Stimulated activated naive CD8-positive, alpha-beta T cell treated with anti-CD3 and anti-CD28 coated beads, Interleukin-15, amount 100 ng/mL, for 72 hours (primary cell): Measurements from ENCODE around the gene GMPR2.
A peak's percentile ranks its signal among the peaks of the same experiment; 100 is the strongest.
"Not testable (repeated sequence)": the region's sequence is repeated elsewhere in the genome, so short reads cannot be mapped to it uniquely, and the experiment has no call there.

Experiments
- ATAC-seq: fragments of 150-1000 bp; cut with Tn5 transposase; 2 replicates; pipeline ENCODE4 v1.10.0; 2021; ENCODE audit warnings: mild to moderate bottlenecking, moderate library complexity
- DNase-seq, 2 donors: peaks; one replicate each; pipeline ENCODE4 v3.0.0; 2021 to 2022
- H3K27ac Mint-ChIP-seq, 2 donors: one replicate each; pipeline ENCODE4 v1.8.0; 2022; ENCODE audit warnings: mild to moderate bottlenecking in 2 of 2, mixed read lengths in 2 of 2, moderate library complexity in 2 of 2
- H3K27me3 Mint-ChIP-seq: one replicate; pipeline ENCODE4 v1.8.0; 2022; ENCODE audit warnings: mixed read lengths
- H3K4me1 Mint-ChIP-seq: one replicate; pipeline ENCODE4 v1.8.0; 2022; ENCODE audit warnings: mild to moderate bottlenecking, mixed read lengths
- H3K4me3 Mint-ChIP-seq, 2 donors: one replicate each; pipeline ENCODE4 v1.8.0; 2022; ENCODE audit warnings: mild to moderate bottlenecking in 2 of 2, mixed read lengths in 2 of 2, moderate library complexity in 1 of 2
- H3K9me3 Mint-ChIP-seq, 2 donors: one replicate each; pipeline ENCODE4 v1.8.0; 2022; ENCODE audit warnings: mixed read lengths in 2 of 2

Gene GMPR2

DNA sequence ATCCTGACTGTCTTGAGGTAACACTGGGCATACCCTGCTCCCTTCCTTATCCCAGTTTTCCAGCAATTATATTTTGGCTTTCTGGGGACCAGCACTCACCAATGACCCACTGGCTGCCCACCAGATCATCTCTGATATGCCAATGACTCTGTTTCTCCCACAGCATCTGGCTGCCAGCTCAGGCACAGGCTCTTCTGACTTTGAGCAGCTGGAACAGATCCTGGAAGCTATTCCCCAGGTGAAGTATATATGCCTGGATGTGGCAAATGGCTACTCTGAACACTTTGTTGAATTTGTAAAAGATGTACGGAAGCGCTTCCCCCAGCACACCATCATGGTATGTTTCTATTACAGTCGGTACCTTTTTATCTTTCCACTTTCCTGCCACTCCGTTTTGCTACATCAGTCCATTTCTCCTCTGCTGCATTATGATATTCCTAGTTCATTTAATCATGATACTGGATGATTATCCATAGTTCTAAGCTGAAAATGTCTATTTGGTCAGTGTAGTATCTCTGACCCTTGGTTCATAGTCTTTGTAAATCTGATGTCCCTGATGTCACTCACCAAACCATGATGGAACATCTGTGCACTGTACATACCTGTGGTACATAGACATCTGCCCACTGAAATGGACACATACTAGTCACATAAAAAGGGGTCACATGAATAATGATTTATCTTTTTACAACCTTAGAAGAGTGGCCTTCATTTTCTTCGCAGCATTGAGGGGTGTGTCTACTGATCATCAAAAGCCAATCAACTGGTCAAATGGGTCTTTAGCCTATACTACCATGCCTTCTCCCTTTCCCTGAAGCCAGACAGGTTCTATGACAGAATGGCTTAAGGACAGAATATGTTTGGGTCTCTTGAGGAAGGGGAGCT, 3.3 kb downstream of the GMPR2 start:
- Mint-ChIP-seq H3K4me3 (no peak overlapping the region), H3K9me3 (no peaks in the 10 kb centered on the region), H3K27me3 (no peaks in the 10 kb centered on the region), H3K27ac (peak overlapping the region in 1 of 2 donors; percentile 77), H3K4me1 (peaks cover 77% of the 10 kb centered on the region)
- DNase-seq (no peak), ATAC-seq (no peak)

- Mint-ChIP-seq H3K9me3 (no peaks in the 10 kb centered on the region), H3K4me3 (no peak overlapping the region), H3K27ac (peak overlapping the region in 1 of 2 donors; percentile 22), H3K4me1 (peaks cover 79% of the 10 kb centered on the region), H3K27me3 (no peaks in the 10 kb centered on the region)
- ATAC-seq (no peak), DNase-seq (no peak)
Observed at GRCh38 chr14:24236689-24237462, 4.1 kb downstream of the GMPR2 start.

DNA sequence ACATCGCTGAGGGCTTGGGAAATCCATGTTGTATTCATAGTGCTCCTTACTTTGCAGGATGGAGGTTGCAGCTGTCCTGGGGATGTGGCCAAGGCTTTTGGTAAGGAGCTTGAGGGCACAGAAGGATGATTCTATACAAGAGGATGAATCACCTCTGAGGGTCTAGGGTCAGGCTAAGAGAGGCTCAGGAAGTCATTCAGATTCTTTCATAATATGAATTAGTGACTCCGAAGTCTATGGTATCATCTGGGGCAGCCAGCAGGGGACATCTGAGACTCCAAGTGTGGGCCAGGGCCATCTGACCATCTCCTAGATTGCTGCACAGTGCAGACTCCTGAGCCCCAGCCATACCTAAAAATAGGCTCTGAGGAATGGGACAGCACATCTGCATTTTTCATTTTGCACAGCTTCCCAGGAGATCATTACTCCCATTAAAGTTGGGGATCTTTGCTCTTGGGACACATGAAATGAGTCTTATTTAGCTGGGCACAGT, 4.8 kb downstream of the GMPR2 start:
- H3K4me1 Mint-ChIP-seq, result peaks cover 83% of the 10 kb centered on the region
- peak overlapping the region in 1 of 2 donors; percentile 23 for H3K27ac Mint-ChIP-seq
- no peaks in the 10 kb centered on the region for H3K27me3 Mint-ChIP-seq
- DNase-seq (no peak), ATAC-seq (no peak)
- no peak overlapping the region for H3K4me3 Mint-ChIP-seq
- no peaks in the 10 kb centered on the region for H3K9me3 Mint-ChIP-seq

GRCh38 chr14:24238123-24238522, 5.4 kb downstream of the GMPR2 start:
- H3K27me3 Mint-ChIP-seq, result no peaks in the 10 kb centered on the region
- no peak for ATAC-seq
- DNase-seq, result no peak
- peaks cover 86% of the 10 kb centered on the region for H3K4me1 Mint-ChIP-seq
- H3K9me3 Mint-ChIP-seq, result no peaks in the 10 kb centered on the region
- no peak overlapping the region for H3K4me3 Mint-ChIP-seq
- no peak overlapping the region for H3K27ac Mint-ChIP-seq

DNA sequence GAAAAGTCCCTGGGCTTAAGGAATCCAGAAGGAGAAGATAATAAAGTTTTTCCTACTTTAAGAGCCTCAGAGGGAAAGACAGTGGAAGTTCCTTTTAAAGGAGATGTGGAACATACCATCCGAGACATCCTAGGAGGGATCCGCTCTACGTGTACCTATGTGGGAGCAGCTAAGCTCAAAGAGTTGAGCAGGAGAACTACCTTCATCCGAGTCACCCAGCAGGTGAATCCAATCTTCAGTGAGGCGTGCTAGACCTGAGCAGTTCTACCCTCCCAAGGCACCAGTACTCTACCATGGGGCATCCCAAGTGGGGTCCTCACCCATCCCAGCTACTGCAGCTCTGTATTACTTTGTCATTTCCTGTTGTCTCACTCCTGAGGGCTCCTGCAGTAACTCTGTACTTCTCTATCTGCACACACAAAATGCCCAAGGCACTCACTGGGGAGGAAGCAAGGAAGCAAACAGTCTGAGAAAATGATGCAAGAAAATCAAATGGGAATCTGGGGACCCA, 5.9 kb downstream of the GMPR2 start:
- no peaks in the 10 kb centered on the region for H3K27me3 Mint-ChIP-seq
- no peaks in the 10 kb centered on the region for H3K9me3 Mint-ChIP-seq
- no peak for DNase-seq
- H3K4me3 Mint-ChIP-seq, result no peak overlapping the region
- no peak for ATAC-seq
- H3K27ac Mint-ChIP-seq, result peak overlapping the region; percentile 37 to 64
- peaks cover 88% of the 10 kb centered on the region for H3K4me1 Mint-ChIP-seq

DNA sequence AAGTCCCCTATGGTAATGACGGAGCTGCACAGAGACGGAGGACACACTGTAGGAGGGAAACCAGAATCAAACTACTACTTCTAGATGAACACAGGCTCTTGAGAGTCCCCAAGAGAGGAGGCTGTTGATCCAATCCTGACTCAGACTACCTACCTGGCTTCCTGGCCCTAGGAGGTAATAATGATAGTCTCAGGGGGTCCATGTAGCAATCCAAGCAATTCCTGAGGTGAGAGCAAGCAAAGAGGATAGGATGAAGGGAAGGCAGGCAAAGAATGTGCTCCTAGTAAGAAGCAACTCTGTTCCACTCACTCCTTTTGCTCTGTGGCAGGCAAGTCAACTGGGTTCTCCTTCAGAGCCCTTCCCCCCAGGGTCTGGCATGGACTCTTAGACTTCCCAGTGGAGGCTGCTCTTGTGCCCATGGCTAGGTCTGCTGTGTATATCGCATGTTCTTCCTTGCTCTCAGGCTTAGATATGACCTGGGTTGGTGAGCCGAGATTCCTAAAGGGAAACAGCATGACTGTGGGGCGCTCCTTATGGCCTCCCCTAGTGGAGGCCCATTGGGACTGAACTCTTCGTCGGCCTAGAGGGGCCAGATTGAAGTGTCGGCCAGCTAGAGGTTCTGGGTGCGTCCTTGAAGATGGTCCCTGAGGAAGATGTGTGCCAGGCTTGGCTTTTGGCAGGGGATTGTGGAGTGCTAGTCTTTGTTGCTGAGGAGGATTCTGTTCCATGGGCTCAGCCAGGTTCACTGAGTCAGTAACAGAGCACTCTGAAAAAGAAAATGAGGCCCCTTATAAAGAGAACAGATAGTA, 7.6 kb downstream of the GMPR2 start:
- no peak for DNase-seq

DNA sequence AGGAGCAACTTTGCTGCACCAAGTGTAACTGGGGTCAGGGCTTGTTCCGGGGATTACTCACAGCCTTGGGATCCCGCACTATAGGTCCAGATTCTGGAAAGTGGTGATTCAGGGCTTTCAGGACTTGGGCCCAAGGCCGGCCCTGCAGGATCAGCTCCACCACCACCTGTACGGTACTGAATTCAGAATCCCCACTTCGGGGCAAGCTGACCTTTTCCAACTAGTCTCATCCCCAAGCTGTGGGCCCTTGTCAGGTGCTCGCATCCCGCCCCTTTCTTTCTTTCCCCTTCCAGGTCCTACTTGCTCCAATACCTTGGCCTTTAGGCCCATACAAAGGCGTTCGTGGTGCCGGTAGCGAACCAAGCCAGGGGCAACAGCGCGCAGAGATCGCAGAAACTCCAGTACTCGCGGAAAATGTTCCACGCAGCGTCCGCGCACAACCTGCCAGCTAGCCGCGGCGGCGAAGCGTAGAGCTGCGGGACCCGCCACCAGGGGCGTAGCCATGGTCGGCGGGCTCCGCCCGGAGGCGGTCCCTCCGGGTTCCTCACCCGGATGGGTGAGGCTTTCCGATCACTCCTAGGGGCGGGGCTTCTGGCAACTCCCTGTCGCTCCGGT, 9.2 kb downstream of the GMPR2 start:
- Mint-ChIP-seq H3K9me3 (no peaks in the 10 kb centered on the region), H3K4me3 (peak overlapping the region; percentile 93), H3K27me3 (no peaks in the 10 kb centered on the region), H3K4me1 (peaks cover 75% of the 10 kb centered on the region), H3K27ac (peak overlapping the region; percentile 99)
- ATAC-seq (peak; percentile 88), DNase-seq (peak in 1 of 2 donors; percentile 93)

More for the DNA sequence above, 7.6 kb downstream of the GMPR2 start:
- Mint-ChIP-seq H3K27me3 (no peaks in the 10 kb centered on the region), H3K9me3 (no peaks in the 10 kb centered on the region), H3K4me3 (peak overlapping the region; percentile 16 to 93), H3K4me1 (peaks cover 84% of the 10 kb centered on the region), H3K27ac (peak overlapping the region in 1 of 2 donors; percentile 4)
- ATAC-seq, result no peak

- peak overlapping the region; percentile 93 for H3K4me3 Mint-ChIP-seq
Observed at GRCh38 chr14:24243336-24243836, 10.7 kb downstream of the GMPR2 start.

DNA sequence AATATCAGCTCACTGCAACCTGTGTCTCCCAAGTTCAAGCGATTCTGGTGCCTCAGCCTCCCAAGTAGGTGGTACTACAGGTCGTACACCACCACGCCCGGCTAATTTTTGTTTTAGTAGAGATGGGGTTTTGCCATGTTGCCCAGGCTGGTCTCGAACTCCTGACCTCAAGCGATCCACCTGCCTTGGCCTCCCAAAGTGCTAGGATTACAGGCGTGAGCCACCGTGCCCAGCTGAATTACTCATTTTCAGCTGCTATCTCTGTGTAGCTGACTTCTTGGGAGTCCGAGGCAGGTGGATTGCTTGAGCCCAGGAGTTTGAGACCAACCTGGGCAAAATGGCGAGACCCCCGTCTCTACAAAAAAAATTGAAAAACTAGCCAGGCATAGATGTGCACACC, 12.6 kb downstream of the GMPR2 start:
- H3K4me3 Mint-ChIP-seq, H3K27ac Mint-ChIP-seq: not testable (repeated sequence)

More at GRCh38 chr14:24243336-24243836, 10.7 kb downstream of the GMPR2 start:
- no peaks in the 10 kb centered on the region for H3K9me3 Mint-ChIP-seq
- peaks cover 75% of the 10 kb centered on the region for H3K4me1 Mint-ChIP-seq
- DNase-seq, result no peak
- no peaks in the 10 kb centered on the region for H3K27me3 Mint-ChIP-seq
- no peak for ATAC-seq
- peak overlapping the region; percentile 99 for H3K27ac Mint-ChIP-seq

GRCh38 chr14:24246765-24247212, 14.1 kb downstream of the GMPR2 start:
- H3K27ac Mint-ChIP-seq, result peak overlapping the region; percentile 52 to 92
- ATAC-seq (peak; percentile 23), DNase-seq (peak; percentile 23 to 32)
- H3K4me3 Mint-ChIP-seq, result peak overlapping the region; percentile 58 to 85
- no peaks in the 10 kb centered on the region for H3K27me3 Mint-ChIP-seq
- H3K9me3 Mint-ChIP-seq, result no peaks in the 10 kb centered on the region
- peaks cover 71% of the 10 kb centered on the region for H3K4me1 Mint-ChIP-seq

More for the DNA sequence above, 12.6 kb downstream of the GMPR2 start:
- not testable (repeated sequence) for H3K9me3 Mint-ChIP-seq, DNase-seq, ATAC-seq, H3K27me3 Mint-ChIP-seq
- H3K4me1 Mint-ChIP-seq, result peaks cover 70% of the 10 kb centered on the region

DNA sequence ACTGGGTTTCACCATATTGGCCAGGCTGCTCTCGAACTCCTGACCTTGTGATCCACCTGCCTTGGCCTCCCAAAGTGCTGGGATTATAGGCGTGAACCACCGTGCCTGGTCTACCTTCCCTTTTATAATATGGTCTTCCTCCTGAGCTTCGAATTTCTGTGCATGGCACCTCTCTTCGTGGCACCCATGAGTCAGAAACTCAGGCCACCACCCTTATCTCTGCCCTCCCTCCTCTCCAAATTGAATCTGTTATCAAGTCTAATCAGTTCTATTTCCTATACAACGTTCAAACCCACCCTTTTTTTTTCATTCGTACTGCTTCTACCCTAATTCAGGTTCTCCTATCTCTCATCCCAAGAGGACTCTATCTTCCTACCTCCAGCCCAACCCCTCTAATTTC, 14.7 kb downstream of the GMPR2 start:
- Mint-ChIP-seq H3K9me3 (no peaks in the 10 kb centered on the region), H3K4me1 (peaks cover 66% of the 10 kb centered on the region), H3K27ac (peak overlapping the region in 1 of 2 donors; percentile 53), H3K27me3 (no peaks in the 10 kb centered on the region), H3K4me3 (peak overlapping the region; percentile 44 to 69)
- DNase-seq (no peak), ATAC-seq (no peak)

DNA sequence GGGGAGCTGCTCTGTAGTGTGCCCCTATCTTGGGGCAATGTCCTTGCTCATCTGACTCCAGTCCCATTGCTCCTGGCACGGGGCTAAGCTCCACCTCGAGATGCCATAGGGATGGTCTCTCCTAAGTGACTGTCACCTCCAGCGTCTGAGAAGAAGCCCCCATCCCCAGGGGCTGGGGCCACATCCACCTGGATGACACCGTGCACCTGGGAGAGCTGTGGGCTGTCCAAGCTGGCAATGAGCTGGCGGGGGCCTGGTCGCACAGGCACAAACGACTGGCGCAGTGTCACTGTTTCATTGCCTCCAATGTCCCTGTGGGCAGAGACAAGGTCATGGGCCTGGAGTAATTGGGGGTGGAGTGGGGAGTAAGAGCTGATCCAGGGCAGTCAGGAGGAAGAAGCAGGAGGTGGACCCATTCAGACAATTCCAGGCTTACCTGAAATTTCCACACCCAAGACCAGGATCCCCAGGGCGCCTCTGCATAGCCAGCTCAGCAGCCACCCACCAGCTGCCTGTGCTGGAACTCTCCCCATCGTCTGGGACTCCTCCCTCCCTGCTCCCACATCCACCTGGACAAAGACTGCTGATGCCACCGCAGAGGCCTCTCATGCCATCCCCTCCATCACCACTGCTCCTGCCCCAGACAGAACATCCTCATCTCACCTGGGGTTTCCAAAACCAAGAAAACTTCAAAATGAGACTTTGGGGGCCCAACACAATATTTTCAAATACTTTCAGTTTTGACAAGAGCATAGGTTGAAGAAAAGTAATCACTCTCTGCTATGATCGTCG, 16.7 kb downstream of the GMPR2 start:
- Mint-ChIP-seq H3K27me3 (no peaks in the 10 kb centered on the region), H3K9me3 (no peaks in the 10 kb centered on the region), H3K4me1 (peaks cover 52% of the 10 kb centered on the region), H3K4me3 (peak overlapping the region in 1 of 2 donors; percentile 54), H3K27ac (peak overlapping the region; percentile 1 to 79)
- ATAC-seq (no peak), DNase-seq (no peak)

DNA sequence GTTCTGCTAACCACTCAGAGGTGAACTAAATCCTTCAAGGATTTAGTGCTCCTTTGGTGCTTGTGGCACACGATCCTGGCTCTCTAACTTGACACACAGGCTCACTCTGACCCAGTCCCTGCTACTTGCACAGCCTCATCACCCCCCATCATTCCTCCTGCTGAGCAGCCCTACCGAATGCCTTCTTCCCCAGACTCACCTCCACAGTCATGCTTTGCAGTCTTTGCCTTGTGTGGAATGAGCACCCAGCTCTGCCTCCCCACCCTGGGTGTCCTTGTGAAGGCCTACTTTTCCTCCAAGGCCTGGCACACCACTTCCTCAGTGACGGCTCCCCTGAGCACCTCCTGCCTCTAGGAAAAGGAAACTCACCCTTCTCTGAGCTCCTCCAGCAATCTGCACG, 17.6 kb downstream of the GMPR2 start:
- no peak for ATAC-seq
- peak overlapping the region in 1 of 2 donors; percentile 33 for H3K27ac Mint-ChIP-seq
- H3K4me1 Mint-ChIP-seq, result peaks cover 47% of the 10 kb centered on the region
- no peak for DNase-seq
- H3K27me3 Mint-ChIP-seq, result no peaks in the 10 kb centered on the region
- H3K9me3 Mint-ChIP-seq, result no peaks in the 10 kb centered on the region
- H3K4me3 Mint-ChIP-seq, result no peak overlapping the region

DNA sequence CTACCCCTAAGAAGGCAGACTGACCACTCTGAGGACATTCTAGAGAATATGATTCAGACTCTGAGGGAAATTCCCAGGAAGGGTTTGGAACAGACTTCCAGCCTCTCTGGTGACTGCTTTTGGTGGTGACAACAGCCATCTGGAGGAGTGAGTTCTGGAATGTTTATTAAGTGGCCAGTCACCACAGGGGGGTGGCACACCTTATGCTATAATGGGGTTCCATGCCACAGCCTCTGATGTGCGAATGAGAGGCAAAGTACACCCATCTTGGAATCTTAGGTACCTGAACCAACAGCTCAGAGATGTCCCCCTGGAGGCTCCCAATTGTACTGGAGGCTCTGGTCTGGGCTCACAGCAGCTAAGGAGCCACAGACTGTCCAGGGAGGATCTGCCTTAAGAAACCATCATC, 19.2 kb downstream of the GMPR2 start:
- H3K27ac Mint-ChIP-seq, result no peak overlapping the region
- no peaks in the 10 kb centered on the region for H3K27me3 Mint-ChIP-seq
- H3K9me3 Mint-ChIP-seq, result no peaks in the 10 kb centered on the region
- H3K4me3 Mint-ChIP-seq, result no peak overlapping the region
- no peak for DNase-seq
- H3K4me1 Mint-ChIP-seq, result peaks cover 42% of the 10 kb centered on the region
- no peak for ATAC-seq
